NB4 (cell line): ENCODE results near the gene PTCD3.

Experiments
- CTCF ChIP-seq: IDR thresholded peaks from one replicate; pipeline ENCODE4 v1.5.1; 2012; ENCODE audit warnings: low read depth, low read length
- MAX ChIP-seq: IDR thresholded peaks from 2 replicates; pipeline ENCODE4 v1.6.1; 2011; ENCODE audit warnings: low read depth, low read length

GRCh38 chr2:86172610-86173009 lies 66.6 kb downstream of the PTCD3 start:
- TF ChIP-seq CTCF (no peak), MAX (no peak)
